Chondrocyte (in vitro differentiated cells): ENCODE measurements around the gene ZNF860. TPM values are rescaled to one million over a fixed set of nuclear protein-coding genes. Genes with fewer than 3 reads are reported as not detected.

Source experiments
- DNase-seq: peaks from one replicate; pipeline ENCODE4 v3.0.0; 2021; ENCODE audit warnings: mixed read lengths, low spot score
- H3K27ac Mint-ChIP-seq: one replicate; pipeline ENCODE4 v1.8.0; 2021; ENCODE audit warnings: mild to moderate bottlenecking, moderate library complexity, mixed read lengths; ENCODE audit not compliant: unreplicated experiment
- H3K27me3 Mint-ChIP-seq: 2 replicates; pipeline ENCODE4 v1.8.0; 2021; ENCODE audit warnings: low read depth, mixed read lengths
- H3K36me3 Mint-ChIP-seq: 2 replicates; pipeline ENCODE4 v1.8.0; 2021; ENCODE audit warnings: low read depth, mixed read lengths
- H3K4me1 Mint-ChIP-seq: 2 replicates; pipeline ENCODE4 v1.8.0; 2021; ENCODE audit warnings: low read depth, mild to moderate bottlenecking, mixed read lengths
- H3K4me3 Mint-ChIP-seq: one replicate; pipeline ENCODE4 v1.8.0; 2021; ENCODE audit warnings: mild to moderate bottlenecking, moderate library complexity, mixed read lengths; ENCODE audit not compliant: unreplicated experiment
- H3K9me3 Mint-ChIP-seq: 2 replicates; pipeline ENCODE4 v1.8.0; 2021; ENCODE audit warnings: low read depth, mixed read lengths
- CTCF ChIP-seq: fragments of 200-600 bp; sonication (generic); IDR thresholded peaks from 2 replicates; pipeline ENCODE4 v1.5.0; 2021; ENCODE audit warnings: antibody characterized with exemption, mild to moderate bottlenecking, moderate library complexity
- total RNA-seq: library from RNA; stranded (reverse); gene quantifications from 3 replicates; pipeline ENCODE4 v1.2.1, GENCODE V29; 2021

The ZNF860 gene
- total RNA-seq, 1 donor from 2014 or later, result 1.5 TPM

DNA sequence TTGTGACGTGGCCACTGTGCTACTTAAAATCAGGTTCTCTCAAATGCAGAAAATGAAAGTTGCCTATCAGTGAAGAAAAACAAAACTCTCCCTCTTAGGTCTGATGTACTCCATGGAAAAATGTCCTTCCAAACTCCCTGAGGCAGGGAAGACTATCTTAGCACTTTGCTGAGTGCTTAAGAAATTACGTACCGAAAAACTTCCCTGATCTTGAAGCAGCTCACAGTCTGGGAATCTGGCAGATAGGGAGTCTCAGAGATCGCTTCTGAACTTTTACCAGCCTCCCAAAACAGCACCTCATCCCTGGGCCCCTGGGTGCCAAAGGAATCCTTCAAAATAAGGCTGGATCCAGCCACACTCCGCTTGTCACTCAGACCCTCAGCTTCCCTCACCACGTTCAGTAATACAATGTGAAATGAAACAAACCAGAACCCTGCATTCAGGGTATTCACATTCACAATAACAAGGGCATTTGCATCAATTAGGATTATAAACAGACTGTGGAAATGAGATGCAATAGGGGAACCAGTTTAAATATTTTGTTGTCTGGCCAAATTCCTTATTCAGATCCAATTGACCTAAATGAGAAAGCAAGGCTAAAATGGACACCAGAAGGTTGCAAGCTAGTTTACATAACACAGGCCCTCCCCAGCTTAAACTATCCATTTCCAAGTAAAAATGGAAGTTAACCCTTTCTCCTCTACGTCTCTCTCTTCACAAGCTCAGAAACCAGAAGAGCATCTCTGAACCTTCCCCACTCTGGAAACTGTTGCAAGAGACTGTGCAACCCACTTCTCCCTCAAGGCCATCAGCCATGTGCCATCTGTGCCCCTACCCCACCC is 21.4 kb upstream of the ZNF860 start:
- no peak for TF ChIP-seq CTCF
- H3K36me3 Mint-ChIP-seq, result peaks cover 3% of the 10 kb centered on the region
- H3K27me3 Mint-ChIP-seq, result no peaks in the 10 kb centered on the region
- H3K9me3 Mint-ChIP-seq, result peaks cover 9% of the 10 kb centered on the region
- peak overlapping the region; percentile 95 for H3K27ac Mint-ChIP-seq
- no peak for DNase-seq
- peaks cover 52% of the 10 kb centered on the region for H3K4me1 Mint-ChIP-seq
- H3K4me3 Mint-ChIP-seq, result peak overlapping the region; percentile 65

DNA sequence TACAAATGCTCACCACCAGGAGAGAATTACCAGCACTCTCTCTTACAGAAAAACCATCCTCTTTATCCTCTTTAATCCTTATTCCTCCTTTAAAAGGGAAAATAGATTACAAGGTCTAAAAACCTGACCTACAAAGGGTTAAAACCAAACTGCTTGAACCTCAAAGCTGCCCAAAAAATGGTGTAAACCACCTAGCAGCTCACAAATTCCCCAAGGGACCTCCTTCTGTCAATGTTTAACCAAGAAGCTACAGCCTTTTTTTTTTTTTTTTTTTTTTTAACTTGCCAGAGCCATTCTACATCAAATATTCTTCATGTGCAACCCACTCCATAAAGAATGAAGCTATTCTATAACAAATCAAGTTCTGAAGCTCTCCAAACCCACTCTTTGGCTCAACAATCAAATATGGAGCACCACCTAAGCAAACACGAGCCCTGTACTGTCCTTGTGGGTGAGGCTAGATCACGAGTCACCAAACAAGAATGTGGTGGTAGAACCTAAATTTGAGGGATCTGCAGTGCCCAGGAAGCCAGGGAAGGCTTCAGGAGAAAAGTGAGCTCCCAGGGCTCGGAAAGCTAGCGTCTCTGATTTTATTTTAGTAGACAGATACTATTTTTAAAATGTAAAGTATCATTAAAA is 20.6 kb upstream of the ZNF860 start:
- H3K36me3 Mint-ChIP-seq, result no peaks in the 10 kb centered on the region
- H3K27ac Mint-ChIP-seq, result peak overlapping the region; percentile 95
- no peak for TF ChIP-seq CTCF
- no peaks in the 10 kb centered on the region for H3K27me3 Mint-ChIP-seq
- peaks cover 1% of the 10 kb centered on the region for H3K9me3 Mint-ChIP-seq
- peak overlapping the region; percentile 65 for H3K4me3 Mint-ChIP-seq
- DNase-seq, result no peak
- peaks cover 52% of the 10 kb centered on the region for H3K4me1 Mint-ChIP-seq

DNA sequence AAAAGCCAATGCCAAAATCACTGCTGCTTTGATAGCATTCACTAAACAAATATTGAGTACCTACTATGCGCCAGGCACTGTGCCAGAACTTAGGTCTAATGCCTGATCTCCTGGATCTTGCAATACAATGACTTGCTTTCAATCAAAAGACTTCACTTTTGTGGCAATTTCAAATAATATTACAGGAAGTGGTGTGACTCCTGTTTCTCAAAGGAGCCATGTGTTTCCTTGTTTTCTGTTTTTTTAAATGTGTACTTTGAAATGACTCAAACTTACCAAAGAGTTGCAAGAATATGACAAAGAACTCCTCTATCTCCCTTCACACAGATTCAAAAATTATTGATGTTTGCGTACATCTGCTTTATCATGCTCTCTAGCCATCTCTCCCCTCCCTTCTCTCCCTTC is 18.7 kb upstream of the ZNF860 start:
- no peak for TF ChIP-seq CTCF
- DNase-seq, result no peak
- Mint-ChIP-seq H3K4me1 (peaks cover 60% of the 10 kb centered on the region), H3K9me3 (no peaks in the 10 kb centered on the region), H3K27me3 (no peaks in the 10 kb centered on the region), H3K36me3 (peaks cover 4% of the 10 kb centered on the region), H3K4me3 (no peak overlapping the region), H3K27ac (peak overlapping the region; percentile 82)

DNA sequence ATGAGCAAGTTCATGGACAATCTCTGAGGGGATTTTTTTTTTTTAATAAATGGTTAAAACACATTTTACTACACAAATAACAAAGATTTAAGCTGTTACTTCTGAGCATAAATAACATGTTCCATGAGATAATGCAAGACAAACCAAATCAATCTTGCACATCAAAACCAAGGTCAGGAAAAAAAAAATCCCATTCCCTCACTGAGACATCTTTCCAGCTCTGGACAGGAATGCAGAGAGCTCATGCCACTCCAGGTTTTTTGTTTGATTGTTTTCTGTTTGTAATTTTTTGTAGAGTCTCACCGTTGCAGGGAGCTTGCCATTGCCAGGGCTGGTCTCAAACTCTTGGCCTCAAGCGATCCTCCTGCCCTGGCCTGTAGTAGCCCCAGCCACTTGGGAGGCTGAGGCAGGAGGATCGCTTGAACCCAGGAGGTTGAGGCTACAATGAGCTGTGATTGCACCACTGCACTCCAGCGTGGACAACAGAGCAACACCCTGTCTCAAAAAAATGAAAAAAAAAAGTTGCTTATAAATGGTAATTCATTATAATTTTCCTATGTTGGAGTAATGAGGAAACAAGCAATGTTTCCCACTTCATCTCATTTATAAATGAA is 14.5 kb upstream of the ZNF860 start:
- Mint-ChIP-seq H3K27ac (peak overlapping the region; percentile 98), H3K36me3 (peaks cover 4% of the 10 kb centered on the region), H3K4me3 (no peak overlapping the region), H3K27me3 (no peaks in the 10 kb centered on the region), H3K9me3 (no peaks in the 10 kb centered on the region), H3K4me1 (peaks cover 55% of the 10 kb centered on the region)
- DNase-seq, result no peak
- TF ChIP-seq CTCF, result no peak

GRCh38 chr3:31967592-31967991 is 14.0 kb upstream of the ZNF860 start:
- Mint-ChIP-seq H3K27me3 (no peaks in the 10 kb centered on the region), H3K4me3 (no peak overlapping the region), H3K9me3 (no peaks in the 10 kb centered on the region), H3K4me1 (peaks cover 61% of the 10 kb centered on the region), H3K27ac (peak overlapping the region; percentile 98), H3K36me3 (peaks cover 4% of the 10 kb centered on the region)
- no peak for DNase-seq
- no peak for TF ChIP-seq CTCF
